A673 (cell line): ENCODE data around the gene ARHGAP15. TPM values are rescaled to one million over a fixed set of nuclear protein-coding genes. Genes with fewer than 3 reads are reported as not detected.

Experiments
- BruUV-seq: library from RNA; stranded (reverse); fragments of 400-500 nt; replicated peaks from 2 replicates; lab custom pipeline; 2021; lab: Mats Ljungman, UMichigan
- CTCF ChIA-PET: fragments of 300-600 bp; sonication (Branson Sonifier 250); formaldehyde crosslinking; loops from one replicate; lab custom pipeline; 2022; ENCODE audit warnings: antibody characterized with exemption; lab: Charles Lee
- POLR2A ChIA-PET: fragments of 300-600 bp; sonication (Branson Sonifier 250); formaldehyde crosslinking; loops from one replicate; lab custom pipeline; 2022; ENCODE audit warnings: antibody characterized with exemption; ENCODE audit not compliant: low non-redundant PET; lab: Charles Lee
- DNase-seq: peaks from one replicate; pipeline ENCODE4 v3.0.0-alpha.2; 2015; ENCODE audit warnings: low spot score
- H3K27ac ChIP-seq: fragments of 200-600 bp; sonication (generic); 2 replicates; pipeline ENCODE4 v1.5.1; 2016; ENCODE audit warnings: mixed run types, low read depth, mild to moderate bottlenecking, mixed read lengths, antibody characterized with exemption, low read length; ENCODE audit not compliant: poor library complexity, severe bottlenecking
- H3K27me3 ChIP-seq: fragments of 200-600 bp; sonication (generic); replicated peaks from 2 replicates; pipeline ENCODE4 v1.6.1; 2017; ENCODE audit warnings: mixed run types, low read depth, mild to moderate bottlenecking, mixed read lengths, antibody characterized with exemption, low read length; ENCODE audit not compliant: insufficient read depth, poor library complexity
- H3K36me3 ChIP-seq: fragments of 200-600 bp; sonication (generic); 2 replicates; pipeline ENCODE4 v1.6.1; 2016; ENCODE audit warnings: mixed run types, mild to moderate bottlenecking, mixed read lengths, antibody characterized with exemption, low read length; ENCODE audit not compliant: insufficient read depth, poor library complexity, severe bottlenecking
- H3K4me1 ChIP-seq: fragments of 200-600 bp; sonication (generic); 2 replicates; pipeline ENCODE4 v1.6.1; 2017; ENCODE audit warnings: mixed run types, mild to moderate bottlenecking, mixed read lengths, antibody characterized with exemption, low read length; ENCODE audit not compliant: insufficient read depth, poor library complexity, severe bottlenecking
- H3K4me3 ChIP-seq: fragments of 200-600 bp; sonication (generic); 2 replicates; pipeline ENCODE4 v1.5.1; 2016; ENCODE audit warnings: low read depth, mixed run types, mild to moderate bottlenecking, mixed read lengths, low read length; ENCODE audit not compliant: poor library complexity, severe bottlenecking
- H3K9me3 ChIP-seq: fragments of 200-600 bp; sonication (generic); 2 replicates; pipeline ENCODE4 v1.6.1; 2016; ENCODE audit warnings: mixed run types, low read depth, mild to moderate bottlenecking, mixed read lengths, antibody characterized with exemption, low read length; ENCODE audit not compliant: poor library complexity, severe bottlenecking
- CTCF ChIP-seq: fragments of 300-800, 200-600 bp; sonication (generic); conservative IDR thresholded peaks from 2 replicates; pipeline ENCODE4 v1.5.1; 2017; ENCODE audit warnings: low read depth, mild to moderate bottlenecking, antibody characterized with exemption, low read length, moderate library complexity, mixed read lengths
- EZH2 ChIP-seq: fragments of 200-600 bp; sonication (generic); IDR thresholded peaks from 2 replicates; pipeline ENCODE4 v1.6.1; 2017; ENCODE audit warnings: borderline replicate concordance, low read depth, mild to moderate bottlenecking, mixed read lengths, antibody characterized with exemption, low read length; ENCODE audit not compliant: poor library complexity, severe bottlenecking
- intact Hi-C: fragments of 100-400 bp; cut with micrococcal nuclease; formaldehyde crosslinking; loops from one replicate; pipeline ENCODE4 v1.10.0; 2022; ENCODE audit not compliant: unreplicated experiment
- total RNA-seq: library from RNA; stranded (reverse); gene quantifications from 2 replicates; pipeline ENCODE4 v1.2.3, GENCODE V29; 2021

The ARHGAP15 gene
- total RNA-seq, 1 experiment from 2014 or later = not detected

- TF ChIP-seq CTCF = no peak
- no peak for TF ChIP-seq EZH2
- intact Hi-C loops = no loop called here
- POLR2A ChIA-PET = no interaction called here
Observed at GRCh38 chr2:143581134-143581533, 451.9 kb downstream of the ARHGAP15 start.

GRCh38 chr2:143582046-143582747 is 453.0 kb downstream of the ARHGAP15 start:
- no TSS peak for BruUV-seq

More at GRCh38 chr2:143581134-143581533, 451.9 kb downstream of the ARHGAP15 start:
- H3K4me1 ChIP-seq = no peaks in the 10 kb centered on the region
- CTCF ChIA-PET = no interaction called here
- no peak for DNase-seq
- H3K9me3 ChIP-seq = no peaks in the 10 kb centered on the region
- no peaks in the 10 kb centered on the region for H3K27me3 ChIP-seq
- H3K27ac ChIP-seq = no peak overlapping the region
- H3K36me3 ChIP-seq = no peaks in the 10 kb centered on the region
- H3K4me3 ChIP-seq = no peak overlapping the region
- no TSS peak for BruUV-seq

DNA sequence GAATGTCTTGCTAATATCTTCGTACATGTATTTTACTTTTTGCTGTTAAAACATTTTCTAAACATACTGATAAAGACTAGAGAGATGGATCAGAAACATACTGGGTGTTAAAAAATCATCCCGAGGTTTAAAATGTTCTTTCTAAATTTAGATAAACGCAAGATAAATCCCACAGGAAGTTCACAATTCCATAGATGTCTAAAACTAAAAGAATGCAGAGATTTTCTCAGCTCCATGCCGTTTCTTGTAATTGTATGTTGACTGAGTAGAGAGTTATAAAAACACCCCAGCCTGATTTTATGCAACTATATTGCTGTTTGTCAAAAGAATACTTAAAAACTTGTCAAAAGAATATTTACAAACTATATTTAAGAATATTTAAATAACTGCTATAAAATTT is 455.7 kb downstream of the ARHGAP15 start:
- TF ChIP-seq EZH2 = no peak
- no peak for TF ChIP-seq CTCF
- H3K27me3 ChIP-seq = no peaks in the 10 kb centered on the region
- H3K27ac ChIP-seq = no peak overlapping the region
- no peaks in the 10 kb centered on the region for H3K36me3 ChIP-seq
- no peak for DNase-seq
- H3K4me1 ChIP-seq = no peaks in the 10 kb centered on the region
- no peak overlapping the region for H3K4me3 ChIP-seq
- CTCF ChIA-PET = no interaction called here
- H3K9me3 ChIP-seq = no peaks in the 10 kb centered on the region
- POLR2A ChIA-PET = no interaction called here
- intact Hi-C loops = no loop called here
- BruUV-seq = no TSS peak

More at GRCh38 chr2:143582046-143582747, 453.0 kb downstream of the ARHGAP15 start:
- no peak overlapping the region for H3K27ac ChIP-seq
- no peak overlapping the region for H3K4me3 ChIP-seq
- no peaks in the 10 kb centered on the region for H3K9me3 ChIP-seq
- ChIA-PET CTCF (no interaction called here), POLR2A (no interaction called here)
- TF ChIP-seq EZH2 = no peak
- peak; percentile 45; the same call in 1 of the 2 replicates for TF ChIP-seq CTCF
- no peaks in the 10 kb centered on the region for H3K27me3 ChIP-seq
- no peaks in the 10 kb centered on the region for H3K36me3 ChIP-seq
- intact Hi-C loops = no loop called here
- DNase-seq = peak; percentile 34
- no peaks in the 10 kb centered on the region for H3K4me1 ChIP-seq
